Activated CD4-positive, CD25-positive, alpha-beta regulatory T cell treated with anti-CD3 and anti-CD28 coated beads, Interleukin-2, amount 50 U/mL, for 24 hours (primary cell): ENCODE results near the gene SLC7A10.
"Not testable (repeated sequence)": the region's sequence is repeated elsewhere in the genome, so short reads cannot be mapped to it uniquely, and the experiment has no call there.

Source experiments
- ATAC-seq, 2 donors: fragments of 150-1000 bp; cut with Tn5 transposase; one replicate each; pipeline ENCODE4 v1.10.0; 2021; ENCODE audit warnings: mild to moderate bottlenecking in 1 of 2, moderate library complexity in 1 of 2

The SLC7A10 gene

GRCh38 chr19:33236696-33237390 is 11.2 kb upstream of the SLC7A10 start:
- ATAC-seq: no peak

- peak; percentile 30 to 34 for ATAC-seq
Observed at GRCh38 chr19:33235996-33236350, 10.3 kb upstream of the SLC7A10 start.

- peak; percentile 96 to 97 for ATAC-seq
Observed at GRCh38 chr19:33235269-33235995, 9.8 kb upstream of the SLC7A10 start.

GRCh38 chr19:33234736-33235135 is 9.1 kb upstream of the SLC7A10 start:
- ATAC-seq: no peak

GRCh38 chr19:33234092-33234491 is 8.4 kb upstream of the SLC7A10 start:
- ATAC-seq: no peak

GRCh38 chr19:33233056-33233873 is 7.6 kb upstream of the SLC7A10 start:
- ATAC-seq: no peak

GRCh38 chr19:33232656-33233055 is 7.0 kb upstream of the SLC7A10 start:
- ATAC-seq: no peak

- no peak for ATAC-seq
Observed at GRCh38 chr19:33231511-33231910, 5.9 kb upstream of the SLC7A10 start.

GRCh38 chr19:33229962-33230361 is 4.3 kb upstream of the SLC7A10 start:
- no peak for ATAC-seq

- ATAC-seq: no peak
Observed at GRCh38 chr19:33227870-33228599, 2.4 kb upstream of the SLC7A10 start.

GRCh38 chr19:33227242-33227650 is 1.6 kb upstream of the SLC7A10 start:
- ATAC-seq: no peak

- ATAC-seq: peak; percentile 32 to 46
Observed at GRCh38 chr19:33226550-33227241, 1.0 kb upstream of the SLC7A10 start.

- ATAC-seq: no peak
Observed at GRCh38 chr19:33224694-33225457, 774 bp downstream of the SLC7A10 start.

- not testable (repeated sequence) for ATAC-seq
Observed at GRCh38 chr19:33222255-33222654, 3.4 kb downstream of the SLC7A10 start.

- no peak for ATAC-seq
Observed at GRCh38 chr19:33221638-33222037, 4.0 kb downstream of the SLC7A10 start.

GRCh38 chr19:33220735-33221134 is 4.9 kb downstream of the SLC7A10 start:
- no peak for ATAC-seq

- ATAC-seq: no peak
Observed at GRCh38 chr19:33220115-33220514, 5.5 kb downstream of the SLC7A10 start.

GRCh38 chr19:33219261-33219815 is 6.3 kb downstream of the SLC7A10 start:
- no peak for ATAC-seq

GRCh38 chr19:33217881-33218280 is 7.8 kb downstream of the SLC7A10 start:
- ATAC-seq: no peak

GRCh38 chr19:33216198-33216830 is 9.3 kb downstream of the SLC7A10 start:
- no peak for ATAC-seq
